ENCODE data around the gene EIF1AD. TPM values are rescaled to one million over a fixed set of nuclear protein-coding genes. Genes with fewer than 3 reads are reported as not detected.
"Not testable (repeated sequence)": the region's sequence is repeated elsewhere in the genome, so short reads cannot be mapped to it uniquely, and the experiment has no call there.

EIF1AD gene
- total RNA-seq, 1 donor from 2014 or later, result 34.0 TPM

DNA sequence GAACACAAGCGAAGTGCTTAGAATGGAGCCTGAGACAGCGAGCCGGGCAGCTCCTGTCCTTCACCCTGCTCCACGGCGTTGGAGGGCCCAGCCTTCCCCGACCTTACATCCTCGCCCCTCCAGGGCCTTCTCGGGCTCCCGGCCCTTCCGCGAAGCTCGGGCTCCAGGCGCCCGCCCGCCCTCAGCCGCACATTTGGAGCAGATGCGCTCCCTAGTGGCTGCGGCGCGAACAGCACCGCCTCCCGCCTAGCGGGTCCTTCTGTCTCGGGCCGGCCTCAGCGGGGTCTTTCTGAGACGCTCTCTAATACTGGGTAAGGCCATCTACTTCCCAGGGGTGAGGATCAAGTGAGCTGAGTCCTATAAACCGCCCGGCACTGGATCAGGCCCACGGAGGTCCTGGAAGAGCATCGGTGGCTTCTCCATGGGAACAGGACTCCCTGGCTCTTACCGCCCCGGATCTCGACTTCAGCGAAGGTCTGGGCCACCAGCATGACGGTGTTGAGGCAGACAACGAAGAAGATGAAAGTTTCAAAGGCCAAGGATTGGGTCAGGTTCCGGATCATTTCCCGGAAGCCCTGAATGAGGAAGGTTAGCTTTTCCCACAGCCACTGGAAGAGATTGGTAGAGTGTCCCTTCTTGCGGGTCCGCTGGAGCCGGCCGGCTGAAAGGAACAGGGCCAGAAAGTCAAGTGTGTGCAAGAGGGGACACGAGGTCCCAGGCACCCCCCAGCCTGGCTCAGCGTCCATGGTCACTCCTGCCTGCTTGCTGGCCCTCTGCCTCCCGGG lies 20.6 kb upstream of the EIF1AD start:
- DNase-seq (ENCODE audit: low read depth, low spot score), result no peak

DNA sequence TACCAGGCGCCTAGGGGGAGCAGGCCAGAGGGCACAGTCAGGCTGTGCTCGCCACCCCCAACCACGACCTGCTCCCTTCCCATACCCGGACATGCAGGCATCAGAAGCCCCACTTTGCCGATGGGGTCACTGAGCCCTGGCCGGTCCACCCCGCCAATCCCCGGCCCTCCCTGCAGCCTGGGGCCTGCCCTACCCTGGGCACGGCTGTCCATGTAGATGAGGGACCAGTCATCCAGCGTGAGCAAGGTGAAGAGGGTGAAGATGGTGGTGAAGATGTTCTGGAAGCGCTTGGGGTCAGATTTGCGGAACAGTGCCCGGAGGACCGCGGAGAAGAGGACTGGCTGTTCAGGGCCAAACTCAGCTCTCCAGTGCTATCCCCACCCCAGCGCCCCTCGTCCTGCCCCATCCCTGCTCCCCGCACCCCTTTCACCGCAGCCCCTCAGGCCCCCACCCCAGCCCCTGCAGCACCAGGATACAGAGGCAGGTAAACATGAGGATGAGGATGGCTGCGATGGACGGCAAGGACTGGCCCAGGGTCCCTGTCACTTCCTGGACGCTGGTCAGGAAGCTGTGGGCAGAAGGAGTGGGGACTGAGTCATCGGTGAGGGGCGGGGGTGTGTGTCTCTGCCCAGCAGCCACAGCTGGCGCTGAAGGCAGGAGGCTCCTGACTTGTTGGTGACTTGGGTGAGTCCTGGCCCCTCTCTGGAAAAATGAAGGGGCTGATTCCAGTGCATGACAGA lies 18.8 kb upstream of the EIF1AD start:
- peak; percentile 53 for DNase-seq (ENCODE audit: low read depth, low spot score)

GRCh38 chr11:66020212-66020611 lies 18.3 kb upstream of the EIF1AD start:
- DNase-seq (ENCODE audit: low read depth, low spot score), result no peak

DNA sequence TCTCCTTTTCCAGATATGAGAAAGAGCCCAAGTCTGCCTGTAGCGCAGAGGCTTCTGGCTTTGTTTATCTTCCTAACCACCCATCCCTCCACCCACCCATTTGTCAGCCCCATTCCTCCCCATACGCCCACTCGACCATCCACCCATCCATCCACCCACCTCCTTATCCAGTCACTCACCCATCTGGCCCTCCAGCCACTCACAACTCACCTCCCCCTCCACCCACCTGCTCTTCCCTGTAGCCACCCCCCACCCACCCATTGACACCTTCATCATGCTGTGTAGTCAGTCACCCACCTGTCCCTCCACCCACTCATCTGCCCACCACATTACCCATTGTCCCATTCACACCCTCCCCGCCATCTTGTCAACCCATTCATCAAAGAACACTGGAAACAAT lies 15.4 kb upstream of the EIF1AD start:
- DNase-seq (ENCODE audit: low read depth, low spot score), result no peak

DNA sequence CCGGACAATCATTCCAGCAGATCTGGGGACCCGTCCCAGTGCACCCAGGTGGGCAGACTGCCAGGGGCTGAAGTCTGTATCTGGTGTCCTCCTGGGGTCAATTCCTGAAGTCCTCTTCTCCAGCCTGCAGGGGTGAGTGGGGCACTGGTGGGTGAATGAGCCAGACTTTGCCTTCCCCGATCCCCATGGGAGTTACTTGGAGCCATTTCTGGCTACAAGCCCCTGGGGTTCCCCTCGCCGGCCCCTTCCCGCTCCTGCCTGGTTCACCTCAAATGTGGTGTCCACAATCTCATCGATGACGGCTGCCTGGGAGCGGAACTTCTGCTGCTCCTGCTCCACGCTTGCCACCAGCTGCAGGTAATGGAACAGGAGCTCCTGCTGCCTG lies 14.8 kb upstream of the EIF1AD start:
- DNase-seq (ENCODE audit: low read depth, low spot score), result no peak

- no peak for DNase-seq (ENCODE audit: low read depth, low spot score)
These were observed 14.2 kb upstream of the EIF1AD start for GRCh38 chr11:66015936-66016792.

DNA sequence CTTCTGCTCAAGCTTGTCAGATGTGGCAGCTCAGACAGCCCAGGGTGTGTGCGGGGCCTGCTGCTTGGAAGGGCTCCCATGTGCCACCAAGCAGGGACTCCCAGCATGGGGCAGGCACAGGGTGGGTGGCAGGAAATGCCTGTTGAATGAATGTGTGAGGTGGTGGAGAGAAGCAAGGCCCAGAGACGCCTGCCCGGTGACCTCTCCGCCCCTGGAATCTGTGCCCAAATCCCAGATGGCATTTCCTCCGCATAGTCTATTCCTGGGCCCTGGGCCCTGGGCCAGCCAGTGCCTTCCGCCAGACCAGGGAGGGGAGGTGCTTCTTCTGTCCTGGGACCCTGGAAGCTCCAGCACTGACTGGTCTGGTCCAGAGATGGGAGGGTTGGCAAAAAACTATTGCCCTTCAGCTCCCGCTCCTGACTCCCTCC lies 13.5 kb upstream of the EIF1AD start:
- peak; percentile 51 for DNase-seq (ENCODE audit: low read depth, low spot score)

DNA sequence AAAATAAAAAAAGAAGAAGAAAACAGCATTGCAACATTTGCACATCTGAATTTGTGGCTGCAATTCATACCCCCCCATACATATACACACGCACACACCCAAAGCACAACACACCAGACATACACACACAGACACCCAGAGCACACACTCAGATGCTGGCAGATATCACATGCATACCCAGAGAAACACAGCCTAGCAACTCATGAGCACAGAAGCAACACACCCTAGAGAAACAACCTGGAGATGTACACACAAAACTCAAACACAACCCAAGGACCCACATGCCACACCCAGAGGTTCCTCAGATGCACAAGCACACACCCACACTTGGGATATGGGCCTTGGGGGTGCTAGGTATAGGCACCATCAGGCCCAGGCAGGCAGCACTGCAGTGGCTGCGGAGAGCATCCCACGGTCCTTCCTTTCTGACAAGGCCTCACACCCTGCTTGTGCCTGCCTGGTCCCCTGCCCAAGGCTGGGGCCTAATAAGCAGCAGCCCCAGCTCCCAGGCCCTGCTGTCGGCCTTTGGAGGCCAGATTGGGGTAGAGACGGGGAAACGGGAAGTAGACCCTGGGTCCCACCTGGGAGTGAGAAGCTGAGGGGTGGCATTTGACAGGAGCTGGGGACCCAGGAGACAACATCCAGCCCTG lies 13.0 kb upstream of the EIF1AD start:
- no peak for DNase-seq (ENCODE audit: low read depth, low spot score)

- no peak for DNase-seq (ENCODE audit: low read depth, low spot score)
These were observed 11.8 kb upstream of the EIF1AD start for GRCh38 chr11:66013762-66014100.

- DNase-seq (ENCODE audit: low read depth, low spot score), result no peak
These were observed 11.2 kb upstream of the EIF1AD start for GRCh38 chr11:66012946-66013761.

- no peak for DNase-seq (ENCODE audit: low read depth, low spot score)
These were observed 10.5 kb upstream of the EIF1AD start for GRCh38 chr11:66012371-66012945.

GRCh38 chr11:66011785-66012303 lies 9.9 kb upstream of the EIF1AD start, which contains the start of gene CST6:
Gene CST6, plus strand, starts transcription at chr11:66012008. Its CDS starts 37 bp downstream, at chr11:66012045.
- no peak for DNase-seq (ENCODE audit: low read depth, low spot score)

GRCh38 chr11:66011239-66011784 lies 9.4 kb upstream of the EIF1AD start:
- DNase-seq (ENCODE audit: low read depth, low spot score), result no peak

DNA sequence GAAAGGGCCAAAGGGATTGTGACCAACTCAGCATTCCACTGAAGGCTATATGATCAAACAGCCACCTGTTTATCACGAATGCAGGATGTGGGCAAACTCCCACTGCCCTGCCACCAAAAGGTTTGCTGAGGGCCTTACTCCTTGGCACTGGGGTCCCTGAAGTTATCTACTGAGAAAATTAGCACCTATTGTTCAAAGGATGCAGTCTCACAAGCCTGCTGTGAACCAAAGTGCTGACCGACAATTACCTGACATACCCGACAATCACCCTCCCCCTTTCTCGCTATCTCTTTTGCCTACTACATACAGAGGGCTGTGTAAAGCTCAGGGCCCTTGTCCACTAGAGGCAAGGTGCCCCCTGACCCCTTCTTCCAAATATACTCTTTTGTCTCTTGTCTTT lies 8.1 kb upstream of the EIF1AD start:
- not testable (repeated sequence) for DNase-seq (ENCODE audit: low read depth, low spot score)

DNA sequence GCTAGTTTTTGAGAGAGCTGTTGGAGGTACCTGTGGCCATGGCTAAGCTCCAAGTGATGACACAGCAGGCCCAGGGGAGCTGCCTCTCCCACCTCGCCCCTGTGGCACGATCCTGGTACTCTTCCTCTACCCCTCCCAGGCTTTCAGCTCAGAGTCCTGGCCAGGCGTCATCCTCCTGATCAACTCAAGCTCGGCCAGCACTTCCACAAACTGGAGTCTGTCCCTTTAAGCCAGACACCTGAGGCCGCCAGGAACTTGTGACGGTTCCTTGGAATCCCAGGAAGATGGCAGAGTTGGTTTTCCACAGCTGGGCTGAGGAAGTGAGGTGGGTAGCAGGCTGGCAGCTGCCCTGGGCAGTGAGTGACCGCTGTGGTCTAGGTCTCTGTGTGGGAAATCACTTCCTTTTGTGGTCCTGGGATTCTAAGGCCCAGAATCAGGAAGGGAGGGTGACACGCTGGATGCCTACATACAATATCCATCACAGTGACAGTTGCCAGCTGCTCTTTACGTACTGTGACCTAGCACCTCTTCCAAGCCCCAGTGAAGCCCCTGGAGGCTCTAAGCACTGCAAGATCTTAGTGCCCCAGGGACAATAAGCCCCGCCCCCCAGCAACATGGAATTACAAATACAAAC lies 6.6 kb upstream of the EIF1AD start:
- DNase-seq (ENCODE audit: low read depth, low spot score), result no peak

DNA sequence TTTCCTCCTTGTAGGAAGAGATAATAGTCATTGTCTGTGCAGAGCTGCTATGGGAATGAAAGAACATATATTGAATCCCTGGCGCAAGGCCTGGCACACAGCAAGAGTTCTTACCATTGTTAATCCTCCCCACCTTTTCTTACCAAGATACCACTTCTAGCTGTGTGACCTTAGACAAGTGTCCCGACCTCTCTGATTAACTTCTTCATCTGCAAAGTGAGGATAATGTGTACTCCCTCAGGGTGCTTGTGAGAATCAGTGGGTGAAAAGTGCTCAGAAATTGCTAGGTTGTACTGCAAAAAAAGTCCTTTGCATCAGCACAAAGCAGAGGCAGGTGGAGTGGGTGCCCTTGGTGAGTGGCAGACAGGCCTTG lies 6.1 kb upstream of the EIF1AD start:
- DNase-seq (ENCODE audit: low read depth, low spot score), result no peak

GRCh38 chr11:66007201-66007634 lies 5.3 kb upstream of the EIF1AD start:
- no peak for DNase-seq (ENCODE audit: low read depth, low spot score)

DNA sequence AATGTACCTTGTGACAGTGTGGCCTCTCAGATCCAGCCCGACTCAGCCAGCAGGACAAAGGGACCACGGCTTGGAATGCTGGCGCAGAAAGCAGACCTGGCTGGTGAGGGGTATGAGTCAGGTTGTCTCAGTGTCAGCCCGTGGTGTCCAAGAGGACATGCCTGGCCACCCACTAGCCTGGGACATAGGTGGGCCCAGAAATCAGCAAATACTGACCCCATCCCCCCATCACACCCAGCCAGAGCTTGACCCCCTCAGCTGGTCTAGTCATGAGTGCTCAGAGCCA lies 4.9 kb upstream of the EIF1AD start:
- no peak for DNase-seq (ENCODE audit: low read depth, low spot score)

DNA sequence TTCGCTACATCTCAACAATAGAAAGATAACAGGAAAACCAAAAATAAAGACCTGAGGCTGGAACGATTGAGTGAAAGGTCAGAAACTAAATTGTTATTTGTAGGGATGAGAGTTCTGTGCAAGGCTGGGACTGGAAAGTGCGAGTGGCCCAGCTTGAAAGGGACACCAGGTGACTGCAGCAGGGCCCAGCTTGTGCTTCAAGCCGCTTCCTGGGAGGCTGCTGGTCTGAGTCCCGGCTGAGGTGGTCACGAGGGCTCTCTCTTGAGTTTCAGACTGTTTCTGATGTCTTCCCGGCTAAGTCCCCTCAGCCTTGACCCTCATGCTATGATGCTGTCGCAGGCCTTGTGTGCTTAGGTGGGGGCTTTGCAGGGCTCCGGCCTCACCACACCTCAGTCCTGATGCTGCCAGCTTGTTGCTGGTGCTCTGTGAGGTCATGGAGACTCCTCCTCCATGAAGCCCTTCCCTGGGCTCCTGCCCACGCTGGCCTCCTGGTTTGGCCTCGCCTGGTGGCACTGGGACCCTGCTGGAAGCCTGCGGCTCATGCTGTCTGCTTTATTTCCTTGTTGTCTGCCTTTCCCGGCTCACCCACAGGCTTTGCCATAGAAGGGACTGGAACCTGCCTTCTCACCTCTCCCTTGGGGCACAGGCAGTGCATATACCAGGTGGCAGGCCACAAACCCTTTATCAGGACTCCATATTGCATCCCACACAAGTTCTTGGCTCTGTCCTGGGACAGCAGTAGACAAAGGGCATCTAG lies 4.4 kb upstream of the EIF1AD start:
- DNase-seq (ENCODE audit: low read depth, low spot score), result no peak

All from pulmonary artery endothelial cell (primary cell).